Stimulated activated CD4-positive, alpha-beta T cell treated with anti-CD3 and anti-CD28 coated beads, Interleukin-12 subunit alpha, Interleukin-12 subunit beta, amount 100 ng/mL, for 48 hours (primary cell): Measurements from ENCODE around the gene SRCAP.
"Not testable (repeated sequence)": the region's sequence is repeated elsewhere in the genome, so short reads cannot be mapped to it uniquely, and the experiment has no call there.

ENCODE experiments used
- DNase-seq, 3 donors: peaks; one replicate each; pipeline ENCODE4 v3.0.0-alpha.2; 2020; ENCODE audit warnings: low read depth in 2 of 3, low spot score in 1 of 3

The SRCAP gene

DNA sequence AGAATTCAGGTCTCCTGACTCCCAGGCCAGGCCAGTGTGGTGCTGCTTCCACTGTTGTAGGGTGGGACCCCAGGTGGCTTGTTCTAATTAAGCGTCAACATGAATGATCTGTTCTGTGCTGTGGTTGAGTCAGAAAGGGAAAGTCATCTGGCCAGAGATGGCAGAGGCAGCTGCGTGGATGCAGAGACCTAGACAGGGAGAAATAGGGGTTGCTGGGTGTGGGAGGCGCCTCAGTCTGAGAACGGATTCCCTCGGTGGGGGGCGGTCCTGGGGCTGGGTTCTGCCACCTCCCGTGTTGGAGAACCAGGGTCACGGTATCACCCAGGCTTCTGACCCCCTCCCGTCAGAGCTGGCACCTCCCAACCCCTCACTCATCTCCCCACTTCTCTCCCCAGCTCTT is 35.2 kb upstream of the SRCAP start:
- DNase-seq: no peak

DNA sequence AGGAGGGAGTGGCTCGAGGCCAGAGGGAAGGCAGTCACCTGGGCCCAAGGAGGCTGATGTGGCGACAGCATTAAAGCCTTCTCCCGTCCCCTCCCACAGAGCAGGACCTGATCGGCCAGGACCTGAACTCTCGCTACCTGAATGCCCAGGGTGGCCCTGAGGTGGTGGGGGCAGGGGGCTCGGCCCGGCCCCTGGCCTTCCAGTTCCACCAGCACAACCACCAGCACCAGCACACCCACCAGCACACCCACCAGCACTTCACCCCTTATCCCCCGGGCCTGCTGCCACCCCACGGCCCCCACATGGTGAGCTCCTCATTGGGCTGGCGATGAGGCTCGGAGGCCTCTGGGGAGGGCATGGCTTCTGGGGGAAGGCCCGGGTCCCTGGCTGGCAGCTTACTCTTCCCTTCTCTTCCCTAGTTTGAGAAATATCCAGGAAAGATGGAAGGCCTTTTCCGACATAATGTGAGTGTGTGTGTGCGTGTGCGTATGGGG is 34.3 kb upstream of the SRCAP start:
- no peak for DNase-seq

DNA sequence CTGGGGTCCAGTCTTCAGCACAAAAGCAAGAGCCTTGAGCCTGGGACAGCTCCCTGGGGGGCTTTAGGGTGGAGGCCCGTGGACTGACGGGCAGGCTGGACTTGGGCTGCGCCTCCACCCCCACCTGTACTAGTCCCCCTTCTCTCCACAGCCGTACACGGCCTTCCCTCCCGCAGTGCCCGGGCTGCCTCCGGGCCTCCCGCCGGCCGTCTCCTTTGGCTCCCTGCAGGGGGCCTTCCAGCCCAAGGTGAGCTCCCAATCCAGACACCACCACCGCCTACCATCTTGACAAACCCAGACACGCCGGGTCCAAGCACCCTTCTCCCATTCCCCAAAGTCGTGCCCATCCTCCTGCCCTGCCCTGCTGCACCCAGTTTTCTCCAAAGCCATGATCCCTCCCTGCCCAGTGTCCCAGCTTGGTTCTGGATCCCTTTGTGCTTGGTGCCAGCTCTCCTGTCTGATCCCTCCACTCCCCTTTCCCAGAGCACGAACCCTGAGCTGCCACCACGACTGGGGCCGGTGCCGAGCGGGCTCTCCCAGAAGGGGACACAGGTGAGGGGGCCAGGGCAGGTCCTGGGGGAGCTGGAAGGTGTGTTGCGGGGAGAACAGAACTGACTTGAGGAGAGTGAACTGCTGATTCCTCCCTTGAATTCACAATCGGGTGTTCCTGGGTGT is 33.7 kb upstream of the SRCAP start:
- no peak for DNase-seq

- DNase-seq: no peak
Measured at GRCh38 chr16:30665830-30666190, 33.2 kb upstream of the SRCAP start.

DNA sequence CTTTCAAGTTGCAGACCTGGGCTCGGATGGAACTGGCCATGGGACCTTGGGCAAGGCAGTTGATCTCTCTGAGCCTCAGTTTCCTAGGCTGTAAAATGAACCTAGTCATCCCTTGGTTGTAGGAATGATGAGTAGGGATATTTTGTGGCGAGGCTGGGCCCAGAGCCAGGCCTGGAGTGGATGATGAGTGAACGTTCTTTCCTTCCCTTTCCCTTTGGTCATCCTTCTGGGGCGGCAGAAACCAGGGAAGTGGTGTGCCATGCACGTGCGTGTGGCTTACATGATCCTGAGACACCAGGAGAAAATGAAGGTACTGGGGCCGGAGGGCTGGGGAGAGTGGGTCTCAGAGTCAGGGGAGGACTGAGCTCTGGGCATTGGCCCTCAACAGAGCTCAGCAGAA is 32.3 kb upstream of the SRCAP start:
- no peak for DNase-seq

DNA sequence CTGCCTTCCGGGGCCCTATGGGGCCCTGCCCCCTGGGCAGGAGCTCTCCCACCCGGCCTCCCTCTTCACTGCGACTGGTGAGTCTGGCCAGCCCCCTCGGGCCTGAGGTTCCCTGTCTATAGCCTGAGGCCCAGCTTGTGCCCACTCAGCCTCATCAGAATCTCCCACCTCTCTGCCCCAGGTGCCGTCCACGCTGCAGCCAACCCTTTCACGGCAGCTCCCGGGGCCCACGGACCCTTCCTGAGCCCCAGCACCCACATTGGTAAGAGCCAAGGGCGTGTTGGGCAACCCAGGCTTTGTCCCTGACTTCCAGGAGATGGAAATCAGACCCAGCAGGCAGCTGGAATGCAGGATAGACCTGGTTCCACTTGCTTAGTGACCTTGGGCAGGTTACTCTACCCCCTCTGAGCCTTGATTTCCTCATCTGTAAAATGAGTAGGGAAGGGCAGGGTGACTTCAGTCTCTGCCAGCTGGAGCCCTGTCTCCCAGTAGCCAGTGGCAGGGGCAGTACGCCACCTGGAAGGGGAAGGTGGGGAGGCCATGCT is 31.5 kb upstream of the SRCAP start:
- no peak for DNase-seq

- DNase-seq: no peak
Measured at GRCh38 chr16:30668393-30668792, 30.6 kb upstream of the SRCAP start.

DNA sequence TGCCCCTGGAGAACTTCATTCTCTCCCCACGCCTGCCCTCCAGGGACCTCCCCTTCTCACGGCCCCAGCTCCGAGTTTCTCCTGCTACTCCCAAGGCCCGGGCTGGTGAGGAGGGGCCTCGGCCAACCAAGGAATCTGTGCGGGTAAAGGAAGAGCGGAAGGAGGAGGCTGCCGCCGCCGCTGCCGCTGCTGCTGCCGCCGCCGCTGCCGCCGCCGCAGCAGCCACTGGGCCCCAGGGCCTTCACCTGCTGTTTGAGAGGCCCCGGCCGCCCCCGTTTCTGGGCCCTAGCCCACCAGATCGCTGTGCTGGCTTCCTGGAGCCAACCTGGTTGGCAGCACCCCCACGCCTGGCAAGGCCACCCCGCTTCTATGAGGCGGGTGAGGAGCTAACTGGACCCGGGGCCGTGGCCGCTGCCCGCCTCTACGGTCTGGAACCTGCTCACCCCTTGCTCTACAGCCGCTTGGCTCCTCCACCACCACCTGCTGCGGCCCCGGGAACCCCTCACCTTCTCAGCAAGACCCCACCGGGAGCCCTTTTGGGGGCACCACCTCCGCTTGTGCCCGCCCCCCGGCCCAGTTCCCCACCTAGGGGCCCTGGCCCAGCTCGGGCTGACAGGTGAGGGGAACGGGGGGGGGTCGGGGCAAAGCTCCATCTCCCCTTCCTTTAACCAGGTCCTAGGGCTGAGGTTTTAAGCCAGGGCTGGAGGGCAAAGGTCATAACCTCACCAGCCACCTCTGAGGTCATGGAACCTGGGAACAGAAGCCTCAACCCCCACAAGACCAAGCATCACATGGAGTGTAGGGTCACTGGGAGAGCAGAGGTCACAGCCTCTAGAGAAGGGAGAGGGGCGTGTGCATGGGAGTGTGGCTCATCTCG is 29.7 kb upstream of the SRCAP start:
- DNase-seq: no peak

GRCh38 chr16:30669903-30670824 is 28.8 kb upstream of the SRCAP start:
- no peak for DNase-seq

GRCh38 chr16:30675143-30675542 is 23.8 kb upstream of the SRCAP start:
- DNase-seq: no peak

DNA sequence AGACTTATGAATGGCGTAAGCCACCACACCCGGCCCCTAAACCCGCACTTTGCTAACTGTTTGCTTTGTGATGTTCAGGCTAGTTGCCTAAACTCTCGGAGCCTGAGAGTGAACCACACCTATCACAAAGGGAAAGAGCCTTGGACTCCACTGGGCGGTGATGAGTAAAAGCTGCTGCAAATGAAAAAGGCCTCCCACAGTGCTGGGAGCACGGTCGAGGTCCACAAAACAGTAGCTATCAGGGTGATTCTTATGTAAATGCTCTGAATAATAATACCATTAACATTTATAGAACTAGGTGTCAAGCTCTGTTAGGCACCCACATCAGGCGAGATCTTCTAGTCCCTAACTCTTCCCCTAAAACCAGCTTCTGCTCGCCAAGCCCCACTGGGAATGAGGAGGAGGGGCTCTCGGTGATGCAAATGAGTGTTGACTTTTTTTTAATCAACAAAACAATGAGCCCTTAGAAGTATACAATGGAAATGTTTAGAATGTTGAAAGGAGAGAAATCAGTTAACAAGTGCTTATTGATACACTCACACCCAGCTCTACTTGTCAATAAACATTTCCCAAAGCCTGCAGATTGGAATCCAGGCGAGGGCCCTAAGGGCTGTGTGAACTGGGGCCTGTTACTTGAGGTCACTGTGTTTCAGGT is 20.9 kb upstream of the SRCAP start:
- DNase-seq: no peak

DNA sequence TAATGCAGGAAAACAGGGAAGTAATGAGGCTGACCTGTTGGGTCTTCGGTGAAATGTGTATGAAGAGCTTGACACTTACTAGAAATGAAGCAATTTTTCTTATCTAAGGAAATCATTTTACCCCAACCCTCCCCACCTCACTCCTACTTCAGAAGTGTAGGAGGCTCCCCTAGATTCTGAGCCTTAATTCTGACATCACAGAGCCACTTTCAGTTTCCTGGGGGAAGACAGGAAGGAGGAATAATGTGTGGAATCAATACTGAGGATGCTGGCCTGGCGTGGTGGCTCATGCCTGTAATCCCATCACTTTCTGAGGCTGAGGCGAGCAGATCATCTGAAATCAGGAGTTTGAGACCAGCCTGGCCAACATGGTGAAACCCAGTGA is 20.4 kb upstream of the SRCAP start:
- DNase-seq: no peak

- no peak for DNase-seq
Measured at GRCh38 chr16:30680326-30680725, 18.6 kb upstream of the SRCAP start.

DNA sequence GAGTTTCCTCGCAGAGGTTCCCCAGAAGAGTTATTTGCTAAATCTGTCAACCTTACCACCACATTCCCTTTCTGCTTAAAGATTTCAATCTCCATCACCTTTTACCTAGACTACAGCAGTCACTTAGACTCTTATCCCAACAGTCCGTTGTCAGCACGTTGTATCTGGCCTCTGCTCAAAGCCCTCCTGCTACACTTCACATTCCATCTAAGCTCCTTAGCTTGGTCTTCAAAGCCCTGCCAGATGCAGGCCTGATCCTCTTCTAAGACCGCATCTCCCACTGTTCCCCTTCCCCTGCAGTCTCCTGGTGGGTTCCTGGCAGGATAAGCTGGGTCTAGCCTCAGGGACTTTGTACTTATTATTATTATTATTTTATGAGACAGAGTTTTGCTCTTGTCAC is 10.3 kb upstream of the SRCAP start:
- DNase-seq: no peak

DNA sequence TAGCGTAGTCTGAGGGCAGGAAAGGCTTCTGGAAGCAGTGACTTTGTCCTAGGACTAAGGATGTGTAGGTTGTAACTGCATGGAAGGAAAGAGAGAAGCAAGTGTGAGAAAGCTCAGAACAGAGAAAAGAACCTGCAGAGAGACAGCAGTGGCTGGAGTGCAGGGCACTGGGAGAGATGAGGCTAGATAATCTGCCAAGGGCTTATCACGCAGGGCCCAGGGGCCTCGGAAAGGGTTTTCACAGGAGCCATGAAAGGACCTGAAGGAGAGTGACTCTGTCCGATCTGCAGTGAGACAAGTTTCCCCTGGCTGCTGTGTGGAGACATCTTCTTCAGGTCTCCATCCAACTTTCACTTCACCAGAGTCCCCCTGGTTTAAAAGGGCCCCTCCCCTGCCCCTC is 7.1 kb upstream of the SRCAP start:
- DNase-seq: no peak

- DNase-seq: no peak
Measured at GRCh38 chr16:30692396-30693064, 6.4 kb upstream of the SRCAP start.

DNA sequence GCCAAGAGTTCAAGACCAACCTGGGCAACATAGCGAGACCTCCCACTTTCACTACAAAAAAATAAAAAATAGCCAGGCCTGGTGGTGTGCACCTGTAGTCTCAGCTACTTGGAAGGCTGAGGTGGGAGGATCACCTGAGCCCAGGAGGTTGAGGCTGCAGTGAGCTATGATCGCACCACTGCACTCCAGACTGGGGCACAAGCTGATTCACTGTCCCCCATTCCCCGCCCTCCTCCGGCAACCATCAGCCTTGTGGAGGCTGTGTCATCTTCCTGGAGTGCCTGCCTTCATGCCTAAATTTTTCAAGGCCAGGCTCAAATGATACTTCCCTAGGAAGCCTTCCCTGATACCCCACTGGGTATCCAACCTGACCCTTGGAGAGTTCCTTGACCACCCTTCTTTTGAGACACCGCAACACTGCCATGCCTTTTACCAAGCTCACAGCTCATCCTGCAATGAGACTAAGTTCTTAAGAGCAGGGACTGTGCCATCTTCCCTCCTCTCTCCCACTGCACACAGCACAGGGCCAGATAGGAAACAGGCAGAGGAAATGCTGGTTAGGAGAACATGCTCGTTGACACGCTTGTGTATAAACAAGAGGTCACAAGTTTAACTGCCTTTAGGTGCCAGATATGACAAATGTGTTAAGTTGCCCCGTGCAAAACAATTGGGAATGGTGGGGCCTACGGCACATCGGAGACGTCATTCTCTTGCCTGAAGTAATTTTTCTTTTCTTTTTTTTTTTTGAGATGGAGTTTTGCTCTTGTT is 3.9 kb upstream of the SRCAP start:
- no peak for DNase-seq

DNA sequence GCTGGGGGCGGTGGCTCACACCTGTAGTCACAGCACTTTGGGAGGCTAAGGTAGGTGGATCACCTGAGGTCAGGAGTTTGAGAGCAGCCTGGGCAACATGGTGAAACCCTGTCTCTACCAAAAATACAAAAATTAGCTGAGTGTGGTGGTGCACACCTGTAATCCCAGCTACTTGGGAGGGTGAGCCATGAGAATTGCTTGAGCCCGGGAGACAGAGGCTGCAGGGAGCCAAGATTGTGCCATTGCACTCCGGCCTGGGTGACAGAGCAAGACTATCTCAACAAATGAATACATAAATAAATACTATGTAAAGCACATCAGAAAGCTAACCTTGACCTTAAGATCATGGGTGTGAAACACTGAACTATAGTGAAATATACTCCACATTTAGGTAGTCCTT is 2.3 kb upstream of the SRCAP start:
- not testable (repeated sequence) for DNase-seq
